OCI-LY3 (cell line): ENCODE measurements around the gene RTTN.
"Not testable (repeated sequence)": the region's sequence is repeated elsewhere in the genome, so short reads cannot be mapped to it uniquely, and the experiment has no call there.

Source experiments
- H2AFZ ChIP-seq: fragments of 200-600, 300-600 bp; shearing (Covaris generic); 2 replicates; pipeline ENCODE4 v1.6.0; 2014; ENCODE audit warnings: antibody characterized with exemption, low read depth, low read length
- H3K27ac ChIP-seq: fragments of 200-600, 300-600 bp; sonication (generic); 2 replicates; pipeline ENCODE4 v1.5.1; 2014; ENCODE audit warnings: mild to moderate bottlenecking, low read length, moderate library complexity, mixed read lengths
- H3K27me3 ChIP-seq: fragments of 200-600, 300-600 bp; sonication (generic); 2 replicates; pipeline ENCODE4 v1.6.1; 2014; ENCODE audit warnings: low read depth, low read length, mixed read lengths
- H3K36me3 ChIP-seq: fragments of 200-600, 300-600 bp; sonication (generic); replicated peaks from 2 replicates; pipeline ENCODE3; 2014; ENCODE audit warnings: low read depth, low read length, mixed read lengths
- H3K4me1 ChIP-seq: fragments of 300-600, 200-600 bp; sonication (generic); 2 replicates; pipeline ENCODE4 v1.6.1; 2014; ENCODE audit warnings: low read length, mixed read lengths
- H3K4me2 ChIP-seq: fragments of 200-600, 300-600 bp; sonication (generic); 2 replicates; pipeline ENCODE4 v1.6.1; 2014; ENCODE audit warnings: low read length, mixed read lengths
- H3K4me3 ChIP-seq: fragments of 300-600, 200-600 bp; sonication (generic); 2 replicates; pipeline ENCODE4 v1.5.1; 2014; ENCODE audit warnings: antibody characterized with exemption, mild to moderate bottlenecking, low read length, moderate library complexity
- H3K79me2 ChIP-seq: fragments of 300-600, 200-600 bp; shearing (Covaris generic); 2 replicates; pipeline ENCODE4 v1.6.1; 2014; ENCODE audit warnings: mild to moderate bottlenecking, low read length, mixed read lengths
- H3K9ac ChIP-seq: fragments of 300-600, 200-600 bp; shearing (Covaris generic); 2 replicates; pipeline ENCODE4 v1.6.0; 2014; ENCODE audit warnings: mild to moderate bottlenecking, low read length, moderate library complexity
- H3K9me3 ChIP-seq: fragments of 200-600, 300-600 bp; shearing (Covaris generic); 2 replicates; pipeline ENCODE4 v1.6.1; 2014; ENCODE audit warnings: low read length, mixed read lengths; ENCODE audit not compliant: insufficient read depth
- H4K20me1 ChIP-seq: fragments of 200-600, 300-600 bp; sonication (generic); 2 replicates; pipeline ENCODE4 v1.6.1; 2016; ENCODE audit warnings: low read length, mixed read lengths; ENCODE audit not compliant: insufficient read depth
- CTCF ChIP-seq: fragments of 200-600, 300-600 bp; sonication (generic); IDR thresholded peaks from 2 replicates; pipeline ENCODE4 v1.5.1; 2014; ENCODE audit warnings: antibody characterized with exemption, low read length, low read depth
- EZH2phosphoT487 ChIP-seq: fragments of 200-600 bp; shearing (Covaris generic); IDR thresholded peaks from 2 replicates; pipeline ENCODE4 v1.6.1; 2018; ENCODE audit warnings: antibody characterized with exemption, mixed run types, low read depth

RTTN gene, protein sequence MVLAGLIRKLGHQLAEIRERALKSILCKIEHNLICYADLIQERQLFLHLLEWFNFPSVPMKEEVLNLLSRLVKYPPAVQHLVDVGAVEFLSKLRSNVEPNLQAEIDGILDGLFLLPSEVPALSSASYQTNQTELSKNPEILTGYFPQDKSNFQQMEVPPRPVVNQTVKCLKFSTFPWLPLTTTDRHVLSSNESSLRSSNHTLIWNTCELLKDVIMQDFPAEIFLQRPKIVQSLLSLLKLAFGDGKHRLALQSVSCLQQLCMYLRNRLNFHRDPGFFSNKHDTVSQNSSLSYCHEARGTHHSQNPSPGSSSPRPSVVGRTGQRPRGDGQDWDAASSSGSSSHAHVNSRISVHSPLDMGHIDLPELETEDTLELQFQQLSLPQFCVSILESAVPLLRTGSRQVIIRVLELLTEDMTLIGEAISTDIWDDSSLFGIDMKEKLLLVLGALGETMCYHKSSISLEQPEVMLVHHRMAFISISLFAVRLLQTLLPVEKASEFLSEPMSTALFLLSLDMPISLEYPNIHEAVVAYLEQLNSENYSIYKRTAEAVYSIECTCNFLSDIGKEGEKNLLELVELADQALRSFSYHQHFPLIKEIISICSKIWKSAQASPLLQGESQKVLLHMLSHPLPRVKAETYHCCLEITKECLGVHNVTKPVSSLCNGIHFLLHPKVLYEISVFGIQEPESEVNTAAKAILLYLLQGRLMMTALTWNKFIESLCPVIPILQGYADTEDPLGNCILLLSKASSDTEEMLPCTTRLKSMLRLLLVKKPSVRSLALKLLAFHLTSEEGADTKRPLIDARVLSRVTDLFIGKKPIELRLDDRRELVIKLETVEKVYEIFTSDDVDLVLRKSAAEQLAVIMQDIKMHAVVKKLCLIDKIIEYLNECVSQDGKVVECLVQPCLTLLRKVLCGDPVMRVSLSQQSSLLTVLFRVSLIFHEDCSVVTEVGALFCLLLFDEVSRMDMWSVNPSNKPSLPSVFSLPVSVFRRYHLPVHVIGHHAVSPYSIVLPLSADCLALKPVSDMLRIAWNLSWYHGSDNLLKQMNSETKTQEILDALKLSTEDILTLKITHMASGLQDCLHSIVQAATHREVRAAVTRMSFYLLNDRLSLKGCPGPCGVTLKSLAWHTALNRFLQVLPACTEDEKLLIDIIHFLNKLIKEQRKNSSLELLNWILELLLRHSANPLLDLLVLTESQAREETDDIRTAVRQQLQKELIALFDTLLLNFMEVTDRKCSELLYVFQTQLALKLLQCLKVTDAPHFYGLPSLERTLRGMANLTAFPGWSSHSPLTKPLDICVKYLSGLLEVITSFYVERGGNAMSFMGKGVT (N-terminal part only)

GRCh38 chr18:70205421-70206397, at the start of gene RTTN:
Gene RTTN (minus strand): TSS chr18:70205687. CDS start chr18:70205658, 29 bp downstream.
- H3K27ac ChIP-seq = peak within 1 kb of the TSS; percentile 80
- H2AFZ ChIP-seq = peak within 1 kb of the TSS; percentile 98
- peak within 1 kb of the TSS; percentile 77 for H3K4me3 ChIP-seq
- H3K4me2 ChIP-seq = peak within 1 kb of the TSS; percentile 74
- no peak for TF ChIP-seq CTCF
- no peak for TF ChIP-seq EZH2phosphoT487
- H3K4me1 ChIP-seq = peaks cover 18% of the 10 kb centered on the region
- H3K79me2 ChIP-seq = peaks cover 22% of the 10 kb centered on the region
- peaks cover 21% of the 10 kb centered on the region for H3K36me3 ChIP-seq
- peak within 1 kb of the TSS; percentile 78 for H3K9ac ChIP-seq
- no peaks in the 10 kb centered on the region for H3K27me3 ChIP-seq
- no peaks in the 10 kb centered on the region for H4K20me1 ChIP-seq
- H3K9me3 ChIP-seq = no peaks in the 10 kb centered on the region

- Histone ChIP-seq H3K4me1 (no peaks in the 10 kb centered on the region), H4K20me1 (no peaks in the 10 kb centered on the region), H3K9ac (no peak overlapping the region), H3K27ac (no peak overlapping the region), H3K36me3 (no peaks in the 10 kb centered on the region), H3K79me2 (no peaks in the 10 kb centered on the region), H3K9me3 (no peaks in the 10 kb centered on the region), H3K27me3 (no peaks in the 10 kb centered on the region), H3K4me3 (no peak overlapping the region), H2AFZ (no peak overlapping the region), H3K4me2 (no peak overlapping the region)
- TF ChIP-seq CTCF (no peak), EZH2phosphoT487 (no peak)
Observed at GRCh38 chr18:70250781-70251180, 45.3 kb upstream of the RTTN start.

GRCh38 chr18:70249861-70250260, 44.4 kb upstream of the RTTN start:
- not testable (repeated sequence) for H3K4me3 ChIP-seq, H3K9ac ChIP-seq, H3K4me2 ChIP-seq, H3K36me3 ChIP-seq, H3K79me2 ChIP-seq, H3K9me3 ChIP-seq, H2AFZ ChIP-seq, H3K27me3 ChIP-seq, H3K27ac ChIP-seq, H4K20me1 ChIP-seq, H3K4me1 ChIP-seq

DNA sequence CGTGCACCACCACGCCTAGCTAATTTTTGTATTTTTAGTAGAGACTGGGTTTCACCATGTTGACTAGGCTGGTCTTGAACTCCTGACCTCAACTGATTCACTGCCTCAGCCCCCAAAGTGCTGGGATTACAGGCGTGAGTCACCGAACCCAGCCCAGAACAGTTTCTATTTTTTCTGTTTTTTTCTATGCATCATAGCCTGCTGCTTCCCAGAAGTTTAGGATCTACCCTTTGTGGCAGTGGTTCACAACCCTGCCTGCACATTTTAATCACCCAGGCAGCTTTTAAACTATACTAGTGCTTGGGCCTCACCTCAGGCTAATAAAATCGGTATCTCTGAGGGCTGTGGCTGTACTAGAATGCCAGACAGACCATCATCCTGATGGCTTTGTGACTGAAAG, 43.6 kb upstream of the RTTN start:
- Histone ChIP-seq H3K4me3 (no peak overlapping the region), H3K9me3 (no peaks in the 10 kb centered on the region), H3K9ac (no peak overlapping the region), H3K79me2 (no peaks in the 10 kb centered on the region), H3K4me1 (no peaks in the 10 kb centered on the region), H2AFZ (no peak overlapping the region), H3K27ac (no peak overlapping the region), H3K27me3 (no peaks in the 10 kb centered on the region), H3K4me2 (no peak overlapping the region), H4K20me1 (no peaks in the 10 kb centered on the region), H3K36me3 (no peaks in the 10 kb centered on the region)
- TF ChIP-seq EZH2phosphoT487 = no peak
- TF ChIP-seq CTCF = no peak
